Caco-2 (cell line): ENCODE results near the gene ADGRL2. TPM values are rescaled to one million over a fixed set of nuclear protein-coding genes. Genes with fewer than 3 reads are reported as not detected.

Source experiments
- BruUV-seq: library from RNA; stranded (reverse); fragments of 400-500 nt; replicated peaks from 2 replicates; lab custom pipeline; 2021; lab: Mats Ljungman, UMichigan
- CTCF ChIA-PET: fragments of 300-600 bp; sonication (Branson Sonifier 250); formaldehyde crosslinking; loops from one replicate; lab custom pipeline; 2022; ENCODE audit warnings: antibody characterized with exemption; lab: Charles Lee
- POLR2A ChIA-PET: fragments of 300-600 bp; sonication (Branson Sonifier 250); formaldehyde crosslinking; loops from one replicate; lab custom pipeline; 2022; ENCODE audit warnings: antibody characterized with exemption; lab: Charles Lee
- DNase-seq, 2 experiments: peaks; one replicate each; pipeline versions ENCODE4 v3.0.0 to v3.0.0-alpha.2; 2020 to 2022
- H3K27me3 ChIP-seq: replicated peaks from 2 replicates; pipeline ENCODE4 v1.6.0; 2011; ENCODE audit warnings: low read length; ENCODE audit not compliant: control insufficient read depth, insufficient read depth
- H3K36me3 ChIP-seq: 2 replicates; pipeline ENCODE4 v1.5.1; 2011; ENCODE audit warnings: low read length; ENCODE audit not compliant: control insufficient read depth, insufficient read depth
- H3K4me1 ChIP-seq: fragments of 250-450 bp; sonication (Bioruptor Pico); 2 replicates; pipeline ENCODE4 v1.5.1; 2020; ENCODE audit warnings: mild to moderate bottlenecking
- H3K4me3 ChIP-seq: 2 replicates; pipeline ENCODE4 v1.5.1; 2011; ENCODE audit warnings: low read depth, mild to moderate bottlenecking, control low read depth, low read length
- H3K9me3 ChIP-seq: fragments of 250-450 bp; sonication (Bioruptor Pico); 2 replicates; pipeline ENCODE4 v1.5.1; 2020; ENCODE audit warnings: mild to moderate bottlenecking, moderate library complexity
- H3K27ac Mint-ChIP-seq: one replicate; pipeline ENCODE4 v1.8.0; 2022; ENCODE audit warnings: mixed read lengths; ENCODE audit not compliant: unreplicated experiment
- H3K27me3 Mint-ChIP-seq: one replicate; pipeline ENCODE4 v1.8.0; 2022; ENCODE audit warnings: mixed read lengths; ENCODE audit not compliant: insufficient read depth, unreplicated experiment
- H3K36me3 Mint-ChIP-seq: one replicate; pipeline ENCODE4 v1.8.0; 2022; ENCODE audit warnings: mild to moderate bottlenecking, mixed read lengths; ENCODE audit not compliant: insufficient read depth, unreplicated experiment
- H3K4me1 Mint-ChIP-seq: one replicate; pipeline ENCODE4 v1.8.0; 2022; ENCODE audit warnings: low read depth, mixed read lengths; ENCODE audit not compliant: unreplicated experiment
- H3K4me3 Mint-ChIP-seq: one replicate; pipeline ENCODE4 v1.8.0; 2022; ENCODE audit warnings: mild to moderate bottlenecking, moderate library complexity, mixed read lengths; ENCODE audit not compliant: unreplicated experiment
- H3K9me3 Mint-ChIP-seq: one replicate; pipeline ENCODE4 v1.8.0; 2022; ENCODE audit warnings: mixed read lengths; ENCODE audit not compliant: unreplicated experiment
- CTCF ChIP-seq, 2 experiments: fragments of 200-600 bp in 1 of 2; IDR thresholded peaks; 1 replicate in 1 of 2; 2 replicates in 1 of 2; pipeline versions ENCODE4 v1.5.1 to v1.8.0; 2011 to 2022; ENCODE audit warnings: antibody characterized with exemption in 1 of 2, control low read depth in 1 of 2, inconsistent platforms in 1 of 2, low read depth in 1 of 2, low read length in 1 of 2, mild to moderate bottlenecking in 1 of 2, moderate library complexity in 1 of 2; ENCODE audit not compliant: insufficient read depth in 1 of 2, severe bottlenecking in 1 of 2, unreplicated experiment in 1 of 2
- intact Hi-C: fragments of 100-400 bp; cut with micrococcal nuclease; formaldehyde crosslinking; loops from one replicate; pipeline ENCODE4 v1.10.0; 2022; ENCODE audit not compliant: unreplicated experiment
- total RNA-seq: library from RNA; stranded (reverse); gene quantifications from 2 replicates; pipeline ENCODE4 v1.2.3, GENCODE V29; 2022

The ADGRL2 gene
- total RNA-seq, 1 experiment from 2014 or later = 3.8 TPM

- no peak for TF ChIP-seq CTCF (IDR thresholded peaks at IDR 0.05; ENCODE audit: insufficient read depth in 1 of 2, low read depth in 1 of 2, low read length in 1 of 2, severe bottlenecking in 1 of 2, unreplicated experiment in 1 of 2)
- Mint-ChIP-seq H3K27me3 (peaks cover 3% of the 10 kb centered on the region), H3K4me1 (no peaks in the 10 kb centered on the region), H3K9me3 (no peaks in the 10 kb centered on the region), H3K4me3 (no peak overlapping the region), H3K27ac (no peak overlapping the region), H3K36me3 (no peaks in the 10 kb centered on the region)
- Histone ChIP-seq H3K4me3 (no peak overlapping the region), H3K4me1 (no peaks in the 10 kb centered on the region), H3K36me3 (no peaks in the 10 kb centered on the region), H3K27me3 (no peaks in the 10 kb centered on the region), H3K9me3 (no peaks in the 10 kb centered on the region)
- ChIA-PET POLR2A (no interaction called here), CTCF (no interaction called here)
- DNase-seq = no peak
- no TSS peak for BruUV-seq
- intact Hi-C loops = no loop called here
Measured at GRCh38 chr1:82032068-82032467, 231.3 kb downstream of the ADGRL2 start.

- ChIA-PET CTCF (no interaction called here), POLR2A (no interaction called here)
- DNase-seq = no peak
- no peaks in the 10 kb centered on the region for H3K36me3 ChIP-seq
- Mint-ChIP-seq H3K9me3 (no peaks in the 10 kb centered on the region), H3K4me3 (no peak overlapping the region), H3K27ac (no peak overlapping the region), H3K4me1 (no peaks in the 10 kb centered on the region), H3K36me3 (no peaks in the 10 kb centered on the region), H3K27me3 (peaks cover 2% of the 10 kb centered on the region)
- no TSS peak for BruUV-seq
- no peak for TF ChIP-seq CTCF (IDR thresholded peaks at IDR 0.05; ENCODE audit: insufficient read depth in 1 of 2, low read depth in 1 of 2, low read length in 1 of 2, severe bottlenecking in 1 of 2, unreplicated experiment in 1 of 2)
- H3K9me3 ChIP-seq = no peaks in the 10 kb centered on the region
- no peaks in the 10 kb centered on the region for H3K27me3 ChIP-seq
- H3K4me1 ChIP-seq = no peaks in the 10 kb centered on the region
- intact Hi-C loops = no loop called here
- H3K4me3 ChIP-seq = no peak overlapping the region
Measured at GRCh38 chr1:82034812-82035211, 234.1 kb downstream of the ADGRL2 start.
